Measurements from ENCODE around the gene RAI1. TPM values are rescaled to one million over a fixed set of nuclear protein-coding genes. Genes with fewer than 3 reads are reported as not detected.
A peak's percentile ranks its signal among the peaks of the same experiment; 100 is the strongest.

Gene RAI1
- total RNA-seq, 1 donor from 2014 or later = 46.2 TPM

GRCh38 chr17:17727111-17727659 is 45.9 kb downstream of the RAI1 start:
- H3K4me1 Mint-ChIP-seq (ENCODE audit: unreplicated experiment) = peaks cover 44% of the 10 kb centered on the region
- H3K4me3 Mint-ChIP-seq (ENCODE audit: unreplicated experiment) = peak overlapping the region; percentile 85
- DNase-seq (ENCODE audit: low spot score) = no peak
- H3K36me3 Mint-ChIP-seq (ENCODE audit: low read depth, unreplicated experiment) = peaks cover 12% of the 10 kb centered on the region
- TF ChIP-seq, protein P1, sequence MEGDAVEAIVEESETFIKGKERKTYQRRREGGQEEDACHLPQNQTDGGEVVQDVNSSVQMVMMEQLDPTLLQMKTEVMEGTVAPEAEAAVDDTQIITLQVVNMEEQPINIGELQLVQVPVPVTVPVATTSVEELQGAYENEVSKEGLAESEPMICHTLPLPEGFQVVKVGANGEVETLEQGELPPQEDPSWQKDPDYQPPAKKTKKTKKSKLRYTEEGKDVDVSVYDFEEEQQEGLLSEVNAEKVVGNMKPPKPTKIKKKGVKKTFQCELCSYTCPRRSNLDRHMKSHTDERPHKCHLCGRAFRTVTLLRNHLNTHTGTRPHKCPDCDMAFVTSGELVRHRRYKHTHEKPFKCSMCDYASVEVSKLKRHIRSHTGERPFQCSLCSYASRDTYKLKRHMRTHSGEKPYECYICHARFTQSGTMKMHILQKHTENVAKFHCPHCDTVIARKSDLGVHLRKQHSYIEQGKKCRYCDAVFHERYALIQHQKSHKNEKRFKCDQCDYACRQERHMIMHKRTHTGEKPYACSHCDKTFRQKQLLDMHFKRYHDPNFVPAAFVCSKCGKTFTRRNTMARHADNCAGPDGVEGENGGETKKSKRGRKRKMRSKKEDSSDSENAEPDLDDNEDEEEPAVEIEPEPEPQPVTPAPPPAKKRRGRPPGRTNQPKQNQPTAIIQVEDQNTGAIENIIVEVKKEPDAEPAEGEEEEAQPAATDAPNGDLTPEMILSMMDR (IDR thresholded peaks at IDR 0.05; ENCODE audit: unreplicated experiment) = no peak
- no peak overlapping the region for H3K27ac Mint-ChIP-seq (ENCODE audit: unreplicated experiment)
- H3K9me3 Mint-ChIP-seq (ENCODE audit: unreplicated experiment) = no peaks in the 10 kb centered on the region
- H3K27me3 Mint-ChIP-seq (ENCODE audit: unreplicated experiment) = peaks cover 19% of the 10 kb centered on the region

GRCh38 chr17:17728146-17728545 is 46.9 kb downstream of the RAI1 start:
- TF ChIP-seq, protein P1 (IDR thresholded peaks at IDR 0.05; ENCODE audit: unreplicated experiment) = no peak
- no peak for DNase-seq (ENCODE audit: low spot score)
- Mint-ChIP-seq H3K4me1 (ENCODE audit: unreplicated experiment) (peaks cover 36% of the 10 kb centered on the region), H3K4me3 (ENCODE audit: unreplicated experiment) (no peak overlapping the region), H3K27ac (ENCODE audit: unreplicated experiment) (no peak overlapping the region), H3K9me3 (ENCODE audit: unreplicated experiment) (no peaks in the 10 kb centered on the region), H3K36me3 (ENCODE audit: low read depth, unreplicated experiment) (peaks cover 8% of the 10 kb centered on the region), H3K27me3 (ENCODE audit: unreplicated experiment) (peaks cover 13% of the 10 kb centered on the region)

DNA sequence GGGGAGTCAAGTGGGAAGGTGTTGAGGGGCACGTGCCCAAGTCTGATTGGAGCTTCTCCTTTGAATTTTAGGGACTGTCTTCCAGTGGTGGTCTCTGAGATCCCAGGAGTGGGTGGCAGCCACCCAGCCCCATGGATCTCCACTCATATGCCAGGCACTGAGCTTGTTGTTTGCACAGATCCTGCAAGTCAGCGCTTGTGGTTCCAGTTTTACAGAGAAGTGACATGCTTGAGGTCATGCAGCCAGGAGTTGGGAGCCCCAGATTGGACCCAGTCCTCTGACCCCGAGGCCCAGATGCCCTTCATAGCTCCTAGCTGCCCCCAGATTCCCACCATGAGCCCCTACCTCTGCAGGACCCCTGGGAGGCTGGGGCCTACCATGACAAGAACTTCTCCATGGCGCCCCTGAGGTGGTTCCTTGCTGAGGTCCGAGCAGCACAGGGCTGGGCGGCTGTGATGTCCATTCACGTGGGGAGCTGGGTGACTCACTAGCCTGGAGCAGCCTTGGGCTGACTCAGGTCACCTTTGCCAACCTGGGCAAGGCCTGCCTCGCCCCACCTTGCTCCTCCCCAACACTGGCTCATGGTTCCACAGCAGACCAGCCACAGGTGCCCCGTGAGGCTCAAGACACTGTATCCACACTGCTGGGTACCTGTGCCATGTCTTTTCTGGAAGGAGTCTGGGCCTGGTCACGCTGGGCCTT is 47.4 kb downstream of the RAI1 start:
- TF ChIP-seq, protein P1 (IDR thresholded peaks at IDR 0.05; ENCODE audit: unreplicated experiment) = no peak
- H3K27ac Mint-ChIP-seq (ENCODE audit: unreplicated experiment) = no peak overlapping the region
- H3K4me1 Mint-ChIP-seq (ENCODE audit: unreplicated experiment) = peaks cover 34% of the 10 kb centered on the region
- H3K36me3 Mint-ChIP-seq (ENCODE audit: low read depth, unreplicated experiment) = peaks cover 7% of the 10 kb centered on the region
- no peaks in the 10 kb centered on the region for H3K9me3 Mint-ChIP-seq (ENCODE audit: unreplicated experiment)
- no peak overlapping the region for H3K4me3 Mint-ChIP-seq (ENCODE audit: unreplicated experiment)
- DNase-seq (ENCODE audit: low spot score) = no peak
- H3K27me3 Mint-ChIP-seq (ENCODE audit: unreplicated experiment) = peaks cover 11% of the 10 kb centered on the region

DNA sequence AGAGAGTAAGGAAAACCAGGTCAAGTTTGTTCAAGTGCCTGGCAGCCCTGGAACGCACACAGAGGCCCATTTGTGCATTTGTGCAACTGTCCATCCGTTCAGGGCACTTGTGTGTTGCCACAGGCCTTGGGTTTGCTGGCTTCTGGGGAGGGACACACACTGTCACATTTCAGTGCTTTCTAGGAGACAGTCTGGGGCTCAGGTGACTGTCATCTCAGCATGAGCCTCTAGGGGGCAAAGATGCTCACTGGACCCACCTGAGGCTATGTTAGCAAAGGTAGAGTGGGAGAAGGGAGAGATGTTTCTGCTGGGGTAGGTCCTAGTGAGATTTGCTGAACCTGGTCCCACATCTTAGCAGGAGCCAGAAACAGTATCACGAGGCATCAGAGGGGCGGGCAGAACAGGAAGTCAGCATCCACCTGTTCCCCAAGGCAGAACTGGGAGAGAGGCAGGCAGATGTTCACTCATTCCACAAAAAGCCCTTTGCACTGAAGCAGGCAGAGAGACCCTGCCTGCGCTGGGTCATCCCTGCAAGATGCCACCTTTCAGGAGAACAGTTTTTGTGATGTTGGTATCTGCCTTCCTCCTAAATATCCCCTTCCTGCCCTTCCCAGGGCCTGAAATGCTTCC is 48.5 kb downstream of the RAI1 start:
- Mint-ChIP-seq H3K27ac (ENCODE audit: unreplicated experiment) (no peak overlapping the region), H3K4me3 (ENCODE audit: unreplicated experiment) (peak overlapping the region; percentile 45), H3K27me3 (ENCODE audit: unreplicated experiment) (peaks cover 7% of the 10 kb centered on the region), H3K4me1 (ENCODE audit: unreplicated experiment) (peaks cover 30% of the 10 kb centered on the region), H3K9me3 (ENCODE audit: unreplicated experiment) (no peaks in the 10 kb centered on the region), H3K36me3 (ENCODE audit: low read depth, unreplicated experiment) (peaks cover 7% of the 10 kb centered on the region)
- TF ChIP-seq, protein P1 (IDR thresholded peaks at IDR 0.05; ENCODE audit: unreplicated experiment) = peak; percentile 65
- DNase-seq (ENCODE audit: low spot score) = peak; percentile 33

Data from endothelial cell (in vitro differentiated cells).